GM12873 (cell line): ENCODE results near the gene RCCD1.

ENCODE experiments used
- TF ChIP-seq, protein P1 (sequence below): IDR thresholded peaks from 2 replicates; pipeline ENCODE4 v1.5.1; 2012; ENCODE audit warnings: low read depth, mild to moderate bottlenecking, moderate library complexity, low read length, control low read depth; ENCODE audit not compliant: insufficient read depth; ENCODE audit errors: missing control alignments

RCCD1 gene

DNA sequence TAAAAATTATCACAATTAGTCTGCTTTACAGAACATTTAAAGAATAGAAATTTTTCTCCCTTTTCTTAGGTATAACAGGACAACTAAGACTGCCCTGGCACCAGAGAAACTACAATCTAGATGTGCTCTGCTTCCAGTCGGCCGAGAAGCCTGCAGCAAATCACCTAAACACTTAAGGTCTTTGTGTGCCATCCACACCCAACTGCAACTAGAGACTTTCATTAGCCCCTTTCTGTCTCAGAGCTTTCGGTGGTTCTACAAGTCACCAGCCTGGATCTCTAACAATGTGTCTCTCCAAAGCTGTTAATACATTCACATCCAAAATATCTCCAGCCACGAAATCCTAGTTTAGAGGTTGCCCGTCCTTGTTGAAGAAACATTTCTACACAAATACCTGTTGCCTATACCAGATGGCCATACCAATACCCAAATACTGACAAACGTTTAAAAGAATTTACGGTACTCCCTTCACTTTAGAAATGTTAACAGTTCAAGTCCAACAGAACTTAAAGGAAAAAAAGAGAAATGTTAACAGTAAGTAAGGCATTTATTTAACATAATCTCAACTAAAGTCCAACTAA is 33.0 kb downstream of the RCCD1 start:
- TF ChIP-seq, protein P1, sequence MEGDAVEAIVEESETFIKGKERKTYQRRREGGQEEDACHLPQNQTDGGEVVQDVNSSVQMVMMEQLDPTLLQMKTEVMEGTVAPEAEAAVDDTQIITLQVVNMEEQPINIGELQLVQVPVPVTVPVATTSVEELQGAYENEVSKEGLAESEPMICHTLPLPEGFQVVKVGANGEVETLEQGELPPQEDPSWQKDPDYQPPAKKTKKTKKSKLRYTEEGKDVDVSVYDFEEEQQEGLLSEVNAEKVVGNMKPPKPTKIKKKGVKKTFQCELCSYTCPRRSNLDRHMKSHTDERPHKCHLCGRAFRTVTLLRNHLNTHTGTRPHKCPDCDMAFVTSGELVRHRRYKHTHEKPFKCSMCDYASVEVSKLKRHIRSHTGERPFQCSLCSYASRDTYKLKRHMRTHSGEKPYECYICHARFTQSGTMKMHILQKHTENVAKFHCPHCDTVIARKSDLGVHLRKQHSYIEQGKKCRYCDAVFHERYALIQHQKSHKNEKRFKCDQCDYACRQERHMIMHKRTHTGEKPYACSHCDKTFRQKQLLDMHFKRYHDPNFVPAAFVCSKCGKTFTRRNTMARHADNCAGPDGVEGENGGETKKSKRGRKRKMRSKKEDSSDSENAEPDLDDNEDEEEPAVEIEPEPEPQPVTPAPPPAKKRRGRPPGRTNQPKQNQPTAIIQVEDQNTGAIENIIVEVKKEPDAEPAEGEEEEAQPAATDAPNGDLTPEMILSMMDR: no peak

DNA sequence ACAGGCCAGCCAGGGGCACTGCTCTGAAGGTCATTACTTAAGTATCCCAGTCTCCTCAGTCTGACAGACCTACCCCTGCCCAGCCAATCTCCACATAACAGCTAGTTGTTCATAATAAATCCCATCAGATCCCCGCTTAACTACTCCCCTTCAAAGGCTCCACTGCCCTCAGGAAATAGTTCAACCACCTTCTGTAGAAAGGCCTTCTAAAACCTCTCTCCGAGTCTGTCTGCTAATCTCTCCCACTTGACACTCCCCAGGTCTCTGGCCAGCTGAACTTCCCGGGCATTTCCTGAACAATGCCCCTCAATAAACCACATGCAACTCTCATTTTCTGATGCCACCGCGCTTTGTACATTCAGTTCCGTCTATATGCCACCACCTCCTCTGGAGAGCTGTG is 33.6 kb downstream of the RCCD1 start:
- TF ChIP-seq, protein P1: no peak

DNA sequence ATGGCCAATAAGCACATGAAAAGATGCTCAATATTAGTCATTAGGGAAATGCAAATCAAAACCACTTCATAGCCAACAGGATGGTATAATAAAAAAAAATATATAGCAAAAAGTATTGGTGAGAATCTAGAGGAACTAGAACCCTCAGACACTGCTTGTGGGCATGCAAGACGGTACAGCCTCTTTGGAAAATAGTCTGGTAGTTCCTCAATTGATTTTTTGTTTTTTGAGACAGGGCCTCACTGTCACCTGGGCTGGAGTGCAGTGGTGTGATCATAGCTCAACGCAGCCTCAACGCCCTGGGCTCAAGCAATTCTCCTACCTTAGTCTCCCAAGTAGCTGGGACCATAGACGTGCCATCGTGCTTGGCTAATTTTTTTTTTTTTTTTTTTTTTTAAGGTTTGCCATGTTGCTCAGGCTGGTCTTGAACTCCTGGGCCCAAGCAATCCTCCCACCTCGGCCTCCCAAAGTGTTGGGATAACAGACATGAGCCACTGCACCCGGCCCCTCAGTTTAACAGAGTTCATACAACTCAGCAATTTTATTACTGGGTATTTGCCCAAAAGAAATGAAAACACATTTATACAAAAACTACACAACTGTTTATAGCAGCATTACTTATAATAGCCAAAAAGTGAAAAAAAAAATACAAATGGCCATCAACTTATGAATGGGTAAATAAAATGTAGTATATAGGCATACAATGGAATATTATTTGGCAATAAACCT is 34.5 kb downstream of the RCCD1 start:
- TF ChIP-seq, protein P1: no peak

DNA sequence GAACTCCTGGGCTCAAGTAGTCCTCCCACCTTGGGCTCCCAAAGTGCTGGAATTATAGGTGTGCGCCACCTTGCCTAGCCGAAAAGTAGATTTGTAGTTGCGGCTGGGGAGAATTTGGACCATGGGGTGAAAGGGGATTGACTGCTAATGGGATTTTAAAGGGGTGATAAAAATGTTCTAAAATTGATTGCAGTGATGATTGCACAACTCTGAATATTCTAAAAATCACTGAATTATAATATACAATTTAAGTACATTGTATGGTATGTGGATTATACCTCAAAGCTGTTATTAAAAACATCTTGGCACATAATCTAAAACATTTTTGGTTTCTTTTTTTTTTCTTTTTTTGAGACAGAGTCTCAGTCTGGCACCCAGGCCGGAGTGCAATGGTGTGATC is 35.8 kb downstream of the RCCD1 start:
- TF ChIP-seq, protein P1: no peak

DNA sequence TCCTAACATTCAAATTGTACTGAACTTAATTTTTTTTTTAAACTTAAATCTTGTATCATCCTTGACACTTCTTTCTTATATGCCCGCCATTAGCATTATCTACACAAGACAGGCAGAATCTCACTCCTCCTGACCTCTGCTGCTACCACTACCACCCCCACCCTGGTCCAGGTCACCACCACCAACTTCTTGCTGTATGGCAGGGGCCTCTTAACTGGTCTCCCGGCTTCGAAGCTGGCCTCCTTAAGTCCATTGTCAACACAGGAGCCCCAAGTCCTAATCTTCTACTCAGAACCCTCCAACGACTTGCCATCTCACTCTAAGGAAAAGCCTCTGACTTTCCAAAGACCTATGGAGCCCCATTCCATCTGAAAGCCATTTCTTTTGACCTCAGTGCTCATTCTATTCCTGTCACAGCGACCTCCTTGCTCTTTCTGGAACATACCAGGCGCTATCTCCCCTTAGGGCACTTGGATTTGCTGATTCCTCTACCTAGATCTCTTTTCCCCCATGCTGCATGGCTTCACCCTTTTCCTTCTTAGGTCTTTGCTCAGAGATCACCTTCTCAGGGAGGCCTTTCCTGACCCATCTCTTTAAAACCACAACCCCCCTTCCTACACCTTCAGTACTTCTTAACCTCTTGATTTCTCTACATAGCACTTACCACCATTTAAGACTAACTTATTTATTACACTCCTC is 37.1 kb downstream of the RCCD1 start:
- TF ChIP-seq, protein P1: no peak

DNA sequence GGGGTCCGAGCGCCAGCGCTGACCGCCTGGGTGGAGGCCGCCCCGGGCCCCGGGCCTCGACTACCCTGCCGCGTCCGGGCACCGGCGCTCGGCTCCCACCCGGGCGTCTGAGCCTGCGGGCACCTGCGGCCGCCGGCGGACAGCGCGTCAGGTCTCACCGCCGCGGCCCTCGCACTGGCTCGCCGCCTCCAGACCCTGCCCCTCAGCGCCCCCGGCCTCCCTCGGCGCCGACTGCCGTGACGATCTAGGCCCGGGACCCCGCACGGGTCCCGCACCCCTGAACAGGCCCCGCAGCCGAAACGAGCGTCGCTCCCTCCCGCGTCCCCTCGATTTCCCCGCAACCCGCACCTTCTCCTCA is 39.4 kb downstream of the RCCD1 start:
- TF ChIP-seq, protein P1: no peak

DNA sequence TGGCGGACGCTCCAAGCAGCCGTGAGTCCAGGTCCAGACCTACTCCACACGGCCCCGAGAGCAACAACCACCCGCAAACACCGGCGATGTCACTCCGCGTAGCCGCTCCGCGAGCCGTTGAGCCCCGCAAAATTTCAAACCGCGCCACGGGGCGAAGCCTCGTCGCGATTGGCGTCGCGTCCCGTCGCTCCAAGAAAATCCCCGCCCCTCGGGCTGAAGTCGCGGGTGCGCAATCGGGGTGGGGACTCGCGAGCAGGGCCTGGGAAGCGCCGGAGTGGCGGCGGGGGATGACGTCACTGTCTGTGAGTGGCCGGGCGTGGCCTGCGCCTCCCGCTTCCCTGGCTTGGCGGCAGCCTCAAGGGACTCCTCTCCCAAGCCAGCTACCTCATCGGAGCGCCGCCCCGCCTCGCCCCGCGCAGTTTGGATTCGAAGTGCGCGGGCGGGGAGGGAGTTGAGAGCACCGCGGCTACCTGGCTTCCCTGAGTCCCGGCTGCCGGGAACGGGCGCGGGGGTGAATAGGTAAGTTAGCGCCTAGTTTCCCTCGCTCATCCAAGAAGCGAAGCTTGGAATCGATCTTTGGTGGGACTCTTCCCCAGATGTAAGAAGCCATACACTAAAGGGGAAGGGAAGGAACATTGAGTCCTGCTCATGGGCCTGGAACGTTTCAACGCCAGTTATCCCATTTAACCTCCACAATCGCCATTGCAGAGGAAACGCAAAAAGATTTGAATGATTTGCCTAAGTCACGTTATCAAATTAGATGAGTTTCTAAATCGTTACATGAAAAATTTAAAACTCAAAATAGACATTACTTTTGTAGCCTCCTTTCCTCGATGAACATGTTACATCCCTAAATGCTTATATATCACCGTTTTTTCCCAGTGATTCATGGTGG is 40.0 kb downstream of the RCCD1 start, which contains the start of gene PRC1:
TSS of gene PRC1 (minus strand) at position 119 of the 895 bp plus-strand sequence. CDS start at position 1, 118 bp downstream.
- TF ChIP-seq, protein P1: no peak
